ENCODE results near the gene ZNF444. TPM values are rescaled to one million over a fixed set of nuclear protein-coding genes. Genes with fewer than 3 reads are reported as not detected.

Gene ZNF444
- total RNA-seq, 1 donor from 2014 or later = 8.0 TPM

GRCh38 chr19:56107626-56108351 is 33.3 kb upstream of the ZNF444 start:
- no peak for DNase-seq

- DNase-seq = peak; percentile 73
Observed at GRCh38 chr19:56108447-56109195, 32.5 kb upstream of the ZNF444 start.

DNA sequence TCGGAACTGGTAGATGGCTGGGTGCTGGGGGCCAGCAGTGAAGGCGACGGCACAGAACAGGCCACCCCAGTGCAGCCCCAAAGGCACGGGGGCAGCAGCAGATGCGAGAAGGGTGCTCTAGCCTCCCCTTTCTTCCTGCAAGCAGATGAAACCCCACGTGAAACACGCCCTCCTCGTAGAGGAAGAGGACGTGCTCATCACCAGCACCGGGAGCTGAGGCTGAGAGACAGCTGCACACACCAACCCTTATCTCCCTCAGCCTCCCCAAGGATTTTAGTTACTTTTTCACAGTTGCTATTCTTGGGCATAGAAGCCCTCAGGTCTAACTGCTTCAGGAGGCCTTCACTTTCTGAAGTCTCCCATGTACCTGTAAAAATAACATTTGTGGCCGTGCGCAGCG is 31.9 kb upstream of the ZNF444 start:
- DNase-seq = peak; percentile 70

- DNase-seq = peak; percentile 74
Observed at GRCh38 chr19:56110515-56111448, 30.3 kb upstream of the ZNF444 start.

- peak; percentile 52 for DNase-seq
Observed at GRCh38 chr19:56111601-56112312, 29.3 kb upstream of the ZNF444 start.

DNA sequence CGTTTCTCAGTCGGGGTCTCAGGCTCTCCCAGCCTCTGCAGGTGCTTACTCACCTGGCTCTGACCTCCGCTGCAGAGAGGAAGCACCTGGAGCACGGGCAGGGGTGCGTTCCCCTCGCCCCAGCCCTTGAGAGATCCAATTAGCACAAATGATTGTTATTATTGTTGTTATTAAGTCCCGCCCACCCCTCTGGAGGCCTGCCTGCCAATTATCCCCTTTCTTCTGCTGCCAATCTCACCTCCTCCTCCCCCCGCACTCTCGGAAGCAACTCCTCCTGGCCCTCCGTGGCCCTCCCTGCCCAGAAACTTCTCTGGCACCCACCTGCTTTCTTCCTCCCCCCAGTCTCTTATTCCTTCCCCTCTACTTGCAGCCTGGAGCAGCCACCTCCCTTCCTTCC is 28.8 kb upstream of the ZNF444 start:
- no peak for DNase-seq

GRCh38 chr19:56113074-56113632 is 27.9 kb upstream of the ZNF444 start:
- DNase-seq = no peak

DNA sequence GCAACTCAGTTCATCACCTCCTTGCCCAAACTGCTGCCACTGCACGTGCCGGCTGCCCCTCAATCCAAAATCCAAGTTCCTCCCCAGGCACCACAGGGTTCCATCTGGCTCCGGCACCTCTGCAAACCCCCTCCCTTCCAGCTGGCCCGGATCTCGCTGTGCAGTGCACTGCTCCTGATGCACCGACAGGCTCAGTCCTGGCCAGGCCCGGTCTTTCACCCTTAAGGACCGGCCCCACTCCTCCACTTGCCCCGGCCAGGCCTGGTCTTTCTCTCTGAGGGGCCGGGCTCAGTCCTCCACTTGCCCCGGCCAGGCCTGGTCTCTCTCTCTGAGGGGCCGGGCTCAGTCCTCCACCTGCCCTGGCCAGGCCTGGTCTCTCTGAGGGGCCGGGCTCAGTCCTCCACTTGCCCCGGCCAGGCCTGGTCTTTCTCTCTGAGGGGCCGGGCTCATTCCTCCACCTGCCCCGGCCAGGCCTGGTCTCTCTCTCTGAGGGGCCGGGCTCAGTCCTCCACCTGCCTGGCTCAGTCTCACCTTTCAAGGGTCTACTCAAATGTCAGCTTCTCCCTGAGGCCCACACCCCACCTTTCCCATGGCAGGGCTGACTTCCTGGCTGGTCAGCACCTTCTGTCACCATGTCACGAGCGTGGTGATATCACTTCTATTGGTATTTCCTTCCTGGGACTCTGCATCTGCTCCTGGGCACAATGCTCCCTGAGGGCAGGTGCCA is 26.9 kb upstream of the ZNF444 start:
- no peak for DNase-seq

DNA sequence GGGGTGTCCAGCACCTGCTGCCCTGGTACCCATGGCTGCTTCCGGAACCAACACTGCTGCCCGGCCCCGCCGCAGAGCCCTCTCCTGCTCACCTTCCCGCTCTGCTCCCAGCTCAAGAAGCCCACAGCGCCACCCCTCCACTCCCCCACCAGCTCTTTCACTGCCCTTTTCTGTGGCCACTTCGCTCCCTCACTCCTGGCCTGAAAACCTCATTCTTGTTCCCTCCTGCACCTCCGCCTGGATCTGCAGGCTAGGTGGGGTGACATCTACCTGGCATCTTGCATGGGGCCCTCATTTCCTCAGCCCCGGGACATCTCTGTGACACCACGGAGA is 26.3 kb upstream of the ZNF444 start:
- DNase-seq = no peak

GRCh38 chr19:56115490-56115889 is 25.6 kb upstream of the ZNF444 start:
- no peak for DNase-seq

DNA sequence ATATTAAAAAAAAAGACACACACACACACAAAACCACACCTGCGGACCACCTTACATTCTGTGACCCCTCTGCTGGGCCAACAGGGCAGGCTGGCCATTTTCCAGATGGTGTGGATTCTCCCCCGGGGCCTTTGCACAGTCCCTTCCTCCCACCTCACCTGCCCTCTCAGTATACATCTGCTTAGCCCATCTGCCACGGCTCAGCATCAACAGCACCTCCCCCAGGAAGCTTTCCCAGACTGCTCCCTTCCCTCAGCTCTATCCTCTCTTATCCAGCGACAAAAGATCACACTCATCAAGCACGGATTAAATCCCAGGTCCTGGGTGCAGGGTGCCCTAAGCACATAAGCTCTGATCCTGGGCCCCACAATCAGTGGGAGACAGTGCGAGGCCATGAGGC is 24.5 kb upstream of the ZNF444 start:
- DNase-seq = no peak

DNA sequence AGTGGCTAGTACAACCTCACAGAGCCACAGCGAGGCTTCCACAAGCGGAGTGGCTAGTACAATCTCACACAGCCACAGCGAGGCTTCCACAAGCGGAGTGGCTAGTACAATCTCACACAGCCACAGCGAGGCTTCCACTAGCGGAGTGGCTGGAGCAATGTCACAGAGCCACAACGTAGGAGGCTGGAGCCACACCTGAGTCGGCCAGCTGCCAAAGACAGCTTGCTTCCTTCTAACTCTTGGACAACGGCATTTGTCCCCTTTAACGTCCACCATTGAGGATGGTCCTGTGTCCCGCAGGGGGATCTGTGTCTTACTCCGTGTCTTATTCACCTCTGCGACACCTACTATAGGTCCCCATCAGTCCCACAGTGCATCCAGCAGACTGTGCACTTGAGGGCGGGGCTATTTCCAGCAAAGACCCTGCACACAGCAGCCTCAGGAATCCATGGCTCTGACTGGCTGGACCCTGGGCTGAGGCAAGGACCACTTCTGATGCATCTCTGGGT is 23.7 kb upstream of the ZNF444 start:
- DNase-seq = no peak

- DNase-seq = no peak
Observed at GRCh38 chr19:56117889-56118288, 23.2 kb upstream of the ZNF444 start.

DNA sequence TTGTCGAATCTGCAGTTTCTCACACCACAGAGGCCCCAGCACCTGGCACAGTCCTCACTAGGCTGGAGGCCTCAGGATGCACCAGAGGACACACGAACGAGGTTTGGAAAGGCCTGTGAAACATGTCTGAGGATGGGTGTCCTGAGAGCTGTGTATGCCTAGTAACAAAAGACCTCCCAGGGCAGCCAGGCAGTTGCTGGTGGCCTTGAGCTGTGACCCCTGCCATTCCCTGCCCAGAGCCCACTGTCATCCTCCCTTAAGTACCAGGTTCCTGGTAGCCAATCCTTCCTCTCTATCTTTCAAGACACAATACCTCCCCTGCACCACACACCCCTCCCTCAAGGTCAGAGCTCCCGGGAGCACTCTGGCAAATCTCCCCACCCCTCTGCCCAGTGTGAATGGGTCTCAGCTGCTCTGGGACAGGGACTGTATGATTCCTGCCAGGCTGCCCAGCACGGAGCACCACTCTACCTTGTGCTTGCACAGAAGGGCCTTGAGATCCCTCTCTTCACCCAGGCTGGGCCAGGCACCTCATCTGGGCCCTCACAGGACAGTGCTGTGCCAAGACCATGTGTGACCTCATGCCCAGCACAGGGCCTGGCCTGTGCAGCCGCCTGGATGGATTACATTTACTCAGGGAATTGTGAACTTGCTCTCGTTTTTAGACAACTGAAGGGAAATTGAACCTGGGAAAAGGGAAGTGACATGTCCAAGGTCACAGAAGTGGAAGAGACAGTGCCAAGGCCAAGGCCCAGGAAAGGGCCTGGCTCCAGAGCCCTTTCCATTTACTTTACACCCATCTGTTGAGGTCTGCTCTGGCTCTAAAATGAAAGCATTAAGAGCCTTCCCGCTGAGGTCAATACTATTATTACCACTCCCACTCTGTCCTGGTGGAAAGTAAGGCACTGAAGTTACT is 22.2 kb upstream of the ZNF444 start:
- DNase-seq = no peak

- peak; percentile 46 for DNase-seq
Observed at GRCh38 chr19:56119582-56119978, 21.5 kb upstream of the ZNF444 start.

DNA sequence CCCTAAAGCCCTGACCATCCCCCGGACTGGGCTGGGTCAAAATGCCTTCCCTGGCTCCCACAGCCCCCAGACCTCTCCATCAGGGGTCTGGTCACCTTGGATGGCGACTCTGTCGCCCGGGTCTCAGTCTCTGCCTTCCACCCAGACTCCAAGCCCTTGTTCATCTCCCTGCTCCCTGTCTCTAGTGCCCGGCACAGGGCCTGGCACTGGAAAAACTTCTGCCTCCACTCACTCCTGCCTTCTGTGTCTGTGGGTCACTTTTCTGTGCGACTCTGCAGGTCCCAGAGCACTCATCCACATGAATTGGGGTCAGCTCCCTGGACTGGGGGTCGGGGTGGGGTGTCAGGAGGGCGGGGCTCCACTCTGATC is 21.1 kb upstream of the ZNF444 start:
- no peak for DNase-seq

GRCh38 chr19:56120371-56121179 is 20.5 kb upstream of the ZNF444 start:
- peak; percentile 85 for DNase-seq

DNA sequence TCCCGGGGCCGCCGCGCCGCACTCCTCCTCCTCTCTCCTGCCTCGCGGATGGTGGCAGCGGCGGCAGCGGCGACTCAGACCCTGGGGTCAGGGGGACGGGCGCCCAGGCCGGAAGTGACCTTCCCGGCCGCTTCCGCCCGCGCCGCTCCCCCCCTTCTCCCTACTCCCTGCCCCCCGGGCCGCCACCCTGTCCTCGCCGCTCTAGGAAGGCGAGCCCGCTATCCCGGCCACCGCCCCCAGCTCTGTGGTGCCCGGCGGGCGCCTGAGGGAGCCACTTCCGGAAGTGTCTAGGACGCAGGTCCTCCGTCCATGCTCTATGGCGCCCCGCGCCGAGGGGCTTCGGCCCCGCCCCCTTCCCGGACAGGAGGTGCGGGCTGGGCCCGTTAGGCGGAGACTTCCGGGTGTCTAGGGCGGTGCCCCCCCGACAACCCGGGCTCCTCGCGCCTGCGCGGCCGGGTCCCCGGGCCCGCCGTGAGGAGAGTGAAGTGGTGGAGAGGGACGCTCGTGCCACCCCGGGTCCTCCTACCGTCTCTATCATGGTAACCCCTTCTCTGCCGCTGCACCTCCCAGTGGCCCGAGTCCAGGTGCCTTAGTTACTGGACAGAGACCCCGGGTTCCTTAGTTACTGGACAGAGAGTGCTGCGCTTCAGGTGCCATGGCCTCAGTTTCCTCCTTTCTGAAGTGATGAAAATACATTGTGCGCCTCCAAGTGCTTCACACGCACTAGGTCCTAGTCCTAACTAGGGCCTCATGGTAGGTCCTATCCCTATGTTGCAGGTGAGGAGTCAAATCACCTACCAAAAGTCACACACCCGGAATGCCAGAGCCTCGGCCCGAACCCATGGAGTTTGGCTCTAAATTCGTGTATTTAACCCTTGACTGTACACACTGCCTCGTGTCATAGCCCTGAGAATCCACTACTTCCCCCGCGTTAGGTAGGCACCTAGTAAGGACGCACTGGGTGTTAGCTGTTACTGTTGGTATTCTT is 19.6 kb upstream of the ZNF444 start, which contains the start of gene ZNF787:
ZNF787 (minus strand) TSS at position 116 of the 988 bp plus-strand sequence. CDS start 18,078 bp downstream, outside the sequence.
- peak; percentile 99 for DNase-seq

Data from tongue (tissue), 2 donors.